ENCODE results near the gene KIF25.

DNA sequence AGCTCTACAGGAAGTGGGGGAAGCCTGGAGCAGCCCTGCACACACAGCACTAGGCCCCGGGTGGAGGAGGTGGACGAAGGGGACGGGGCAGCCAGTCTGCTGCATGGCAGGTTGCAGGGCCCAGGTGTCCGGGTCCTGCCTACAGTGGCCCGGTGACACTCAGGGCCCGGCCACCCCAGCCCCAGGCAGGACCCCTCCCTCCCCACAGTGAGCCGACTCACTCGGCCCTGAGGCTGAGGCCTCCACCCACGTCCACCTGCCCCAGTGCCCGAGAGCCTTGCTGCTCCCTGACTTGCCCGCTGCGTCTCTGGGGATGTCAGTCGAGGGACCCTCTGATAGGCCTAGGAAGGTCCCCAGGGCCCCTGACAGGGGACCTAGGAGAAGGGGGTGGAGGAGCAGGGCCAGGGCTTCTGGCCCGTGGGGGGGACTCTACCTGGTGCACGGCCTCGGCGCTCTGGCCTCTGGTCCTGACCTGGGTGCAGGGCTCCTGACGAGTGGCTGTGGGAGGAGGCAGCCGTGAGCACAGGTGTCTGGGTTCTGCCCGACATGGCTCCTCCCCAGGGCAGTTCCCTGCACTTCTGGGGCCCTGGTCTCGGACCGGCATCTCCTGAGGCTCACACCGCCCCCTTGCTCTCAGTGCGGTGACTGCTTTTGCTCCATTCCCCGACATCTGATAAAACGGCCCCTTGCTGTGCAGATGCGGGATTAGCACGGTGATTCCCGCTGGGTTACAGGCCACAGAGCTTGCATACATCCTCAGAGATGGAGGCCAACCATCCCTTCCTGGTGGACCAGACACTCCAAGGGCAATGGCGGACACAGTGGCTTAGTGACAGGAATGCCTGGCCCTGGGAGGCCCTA is 61.5 kb downstream of the KIF25 start:
- TF ChIP-seq POLR2AphosphoS5 (IDR thresholded peaks at IDR 0.05; ENCODE audit: insufficient read depth in 1 of 2, low read depth in 1 of 2) (no peak), POLR2A (IDR thresholded peaks at IDR 0.05) (no peak)
- TF ChIP-seq, protein P1, sequence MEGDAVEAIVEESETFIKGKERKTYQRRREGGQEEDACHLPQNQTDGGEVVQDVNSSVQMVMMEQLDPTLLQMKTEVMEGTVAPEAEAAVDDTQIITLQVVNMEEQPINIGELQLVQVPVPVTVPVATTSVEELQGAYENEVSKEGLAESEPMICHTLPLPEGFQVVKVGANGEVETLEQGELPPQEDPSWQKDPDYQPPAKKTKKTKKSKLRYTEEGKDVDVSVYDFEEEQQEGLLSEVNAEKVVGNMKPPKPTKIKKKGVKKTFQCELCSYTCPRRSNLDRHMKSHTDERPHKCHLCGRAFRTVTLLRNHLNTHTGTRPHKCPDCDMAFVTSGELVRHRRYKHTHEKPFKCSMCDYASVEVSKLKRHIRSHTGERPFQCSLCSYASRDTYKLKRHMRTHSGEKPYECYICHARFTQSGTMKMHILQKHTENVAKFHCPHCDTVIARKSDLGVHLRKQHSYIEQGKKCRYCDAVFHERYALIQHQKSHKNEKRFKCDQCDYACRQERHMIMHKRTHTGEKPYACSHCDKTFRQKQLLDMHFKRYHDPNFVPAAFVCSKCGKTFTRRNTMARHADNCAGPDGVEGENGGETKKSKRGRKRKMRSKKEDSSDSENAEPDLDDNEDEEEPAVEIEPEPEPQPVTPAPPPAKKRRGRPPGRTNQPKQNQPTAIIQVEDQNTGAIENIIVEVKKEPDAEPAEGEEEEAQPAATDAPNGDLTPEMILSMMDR (IDR thresholded peaks at IDR 0.05) = no peak

Data from vagina (tissue), 2 donors.